GM19025 (cell line): Measurements from ENCODE around the gene GULP1.
"Not testable (repeated sequence)": the region's sequence is repeated elsewhere in the genome, so short reads cannot be mapped to it uniquely, and the experiment has no call there.

ENCODE experiments used
- ATAC-seq: cut with Tn5 transposase; IDR thresholded peaks from one replicate; pipeline ENCODE4 v1.9.1; 2021; ENCODE audit warnings: mild to moderate bottlenecking, low read depth, moderate library complexity; ENCODE audit not compliant: unreplicated experiment

GULP1 gene

GRCh38 chr2:188577231-188577630 lies 285.6 kb downstream of the GULP1 start:
- no peak for ATAC-seq

- no peak for ATAC-seq
These were observed 289.1 kb downstream of the GULP1 start for GRCh38 chr2:188580738-188581137.

- no peak for ATAC-seq
These were observed 290.5 kb downstream of the GULP1 start for GRCh38 chr2:188582211-188582610.

- ATAC-seq = no peak
These were observed 296.6 kb downstream of the GULP1 start for GRCh38 chr2:188588235-188588634.

GRCh38 chr2:188596054-188596453 lies 304.4 kb downstream of the GULP1 start:
- no peak for ATAC-seq

GRCh38 chr2:188598551-188598950 lies 306.9 kb downstream of the GULP1 start:
- no peak for ATAC-seq

- ATAC-seq = no peak
These were observed 307.5 kb downstream of the GULP1 start for GRCh38 chr2:188599140-188599539.

- no peak for ATAC-seq
These were observed 309.0 kb downstream of the GULP1 start for GRCh38 chr2:188600536-188601210.

GRCh38 chr2:188601391-188601790 lies 309.7 kb downstream of the GULP1 start:
- ATAC-seq = no peak

- ATAC-seq = no peak
These were observed 310.3 kb downstream of the GULP1 start for GRCh38 chr2:188601927-188602326.

GRCh38 chr2:188604579-188604978 lies 312.9 kb downstream of the GULP1 start:
- ATAC-seq = no peak

GRCh38 chr2:188605609-188606584 lies 314.2 kb downstream of the GULP1 start:
- not testable (repeated sequence) for ATAC-seq

- ATAC-seq = not testable (repeated sequence)
These were observed 314.9 kb downstream of the GULP1 start for GRCh38 chr2:188606596-188606995.

GRCh38 chr2:188607501-188607900 lies 315.8 kb downstream of the GULP1 start:
- ATAC-seq = no peak

GRCh38 chr2:188609321-188610049 lies 317.8 kb downstream of the GULP1 start:
- no peak for ATAC-seq

- no peak for ATAC-seq
These were observed 318.4 kb downstream of the GULP1 start for GRCh38 chr2:188610050-188610444.

GRCh38 chr2:188610827-188611226 lies 319.2 kb downstream of the GULP1 start:
- no peak for ATAC-seq

GRCh38 chr2:188619146-188619545 lies 327.5 kb downstream of the GULP1 start:
- ATAC-seq = no peak

- ATAC-seq = no peak
These were observed 329.2 kb downstream of the GULP1 start for GRCh38 chr2:188620916-188621315.

- ATAC-seq = no peak
These were observed 331.1 kb downstream of the GULP1 start for GRCh38 chr2:188622601-188623260.
